HG02884 (cell line): ENCODE data around the gene BCL11A.

Experiments
- ATAC-seq: cut with Tn5 transposase; IDR thresholded peaks from one replicate; pipeline ENCODE4 v1.9.1; 2021; ENCODE audit warnings: mild to moderate bottlenecking, moderate library complexity; ENCODE audit not compliant: unreplicated experiment

Gene BCL11A

DNA sequence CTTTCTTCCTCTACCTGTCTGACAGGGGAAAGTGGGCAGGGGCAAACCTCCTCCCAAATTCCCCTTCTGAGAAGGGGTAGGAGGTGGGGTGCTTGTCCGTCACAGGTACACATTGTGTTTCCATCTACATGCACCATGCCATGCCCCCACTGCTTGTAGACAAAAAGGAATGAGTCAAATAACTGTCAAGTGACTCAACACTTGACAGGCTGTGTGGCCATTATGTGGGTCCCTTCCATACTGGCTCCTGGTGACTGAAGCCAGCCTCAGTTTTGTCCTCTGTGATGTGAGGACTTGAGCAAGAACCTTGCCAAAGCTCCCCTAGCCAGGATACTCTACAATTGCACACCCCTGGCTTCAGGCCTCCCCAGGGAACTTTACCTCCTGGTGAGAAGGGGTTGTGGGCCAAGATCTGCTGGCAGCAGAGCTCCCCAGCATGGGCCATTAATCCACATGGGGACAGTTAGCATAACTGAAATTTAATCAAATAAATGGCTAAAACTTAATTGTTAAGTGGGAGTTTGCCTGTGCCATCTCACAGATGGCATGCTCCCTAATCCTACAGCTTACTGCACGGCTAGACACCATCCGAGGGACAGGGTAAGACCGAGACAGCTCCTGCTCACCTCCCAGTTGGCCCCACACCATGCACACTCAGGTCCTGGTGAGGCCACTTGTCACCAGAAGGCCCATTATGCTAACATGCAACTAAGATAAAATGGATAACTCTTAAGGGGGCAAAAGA lies 140.2 kb downstream of the BCL11A start:
- peak; percentile 51 for ATAC-seq

DNA sequence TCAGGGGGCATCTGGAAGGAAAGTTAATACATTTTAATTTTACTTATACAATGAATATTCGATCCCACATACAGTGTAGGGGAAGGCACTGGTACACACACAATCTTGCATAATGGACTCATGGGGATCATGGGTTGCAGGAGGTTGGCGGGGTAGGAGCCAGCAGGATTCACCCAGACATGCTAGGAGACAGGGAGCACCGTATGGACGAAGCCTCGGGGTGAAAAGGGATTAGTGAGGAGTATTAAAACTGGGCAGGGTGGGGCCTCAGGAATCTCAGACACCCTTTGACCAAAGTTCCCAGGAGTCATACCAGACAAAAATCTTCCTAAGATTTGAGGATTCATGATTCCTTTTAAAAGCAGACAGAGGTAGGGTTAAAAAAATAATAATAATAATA lies 140.8 kb downstream of the BCL11A start:
- ATAC-seq, result no peak

- no peak for ATAC-seq
Observed at GRCh38 chr2:60412027-60412426, 141.4 kb downstream of the BCL11A start.

GRCh38 chr2:60411295-60411694 lies 142.2 kb downstream of the BCL11A start:
- no peak for ATAC-seq

DNA sequence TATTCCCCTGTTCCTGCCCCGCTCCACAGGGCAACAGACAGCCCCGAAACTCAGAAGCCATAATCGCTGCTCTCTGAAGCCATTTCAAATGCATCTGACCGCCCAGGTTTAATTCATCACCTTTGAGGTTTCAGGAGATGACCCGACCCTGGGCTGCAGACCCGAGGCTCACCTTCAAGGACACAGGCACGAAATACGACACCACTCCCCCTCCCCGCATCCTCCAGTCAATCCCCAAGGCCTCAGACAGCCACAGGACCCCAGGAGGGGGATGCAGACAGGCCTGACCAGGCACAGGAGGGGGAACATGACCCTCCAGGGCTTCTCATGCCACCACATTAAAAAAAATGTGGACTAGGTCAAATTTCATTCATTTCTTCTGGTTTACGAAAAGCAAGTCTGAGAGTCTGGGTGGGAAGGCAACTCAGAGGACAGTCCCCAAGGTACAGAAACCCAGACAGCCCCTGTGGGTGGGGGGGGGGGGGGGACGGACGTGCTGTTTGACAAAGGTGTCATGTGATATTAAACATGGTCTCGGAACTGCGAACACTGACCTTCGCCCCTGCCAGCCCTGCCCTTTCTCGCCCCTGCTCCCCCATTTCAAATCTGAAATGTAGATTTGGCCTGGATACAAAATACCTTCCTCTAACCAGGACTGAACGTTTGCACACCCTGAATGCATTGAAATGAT lies 142.9 kb downstream of the BCL11A start:
- ATAC-seq, result no peak

- ATAC-seq, result no peak
Observed at GRCh38 chr2:60409531-60409871, 144.0 kb downstream of the BCL11A start.

GRCh38 chr2:60408811-60409530 lies 144.5 kb downstream of the BCL11A start:
- no peak for ATAC-seq

DNA sequence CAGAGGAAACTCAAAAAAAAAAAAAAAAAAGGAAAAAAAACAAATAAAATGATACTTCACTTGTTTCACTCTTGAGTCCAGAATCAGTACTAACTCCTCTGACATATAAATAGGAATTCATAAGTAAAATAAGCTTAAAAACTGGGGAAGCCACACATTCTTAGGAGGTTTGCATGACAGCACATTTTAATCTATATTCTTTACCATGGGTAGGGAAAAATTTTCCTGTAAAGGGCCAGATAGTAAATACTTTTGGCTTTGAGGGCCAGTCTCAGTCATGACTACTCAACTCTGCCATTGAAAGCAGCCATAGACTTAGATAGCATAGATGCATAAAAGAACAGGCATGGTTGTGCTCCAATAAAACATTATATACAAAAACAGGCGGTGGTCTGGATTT lies 145.2 kb downstream of the BCL11A start:
- ATAC-seq, result no peak

- no peak for ATAC-seq
Observed at GRCh38 chr2:60407398-60407797, 146.1 kb downstream of the BCL11A start.

GRCh38 chr2:60406192-60406591 lies 147.3 kb downstream of the BCL11A start:
- no peak for ATAC-seq

- no peak for ATAC-seq
Observed at GRCh38 chr2:60405271-60405919, 148.1 kb downstream of the BCL11A start.
